ENCODE measurements around the gene NPLOC4. TPM values are rescaled to one million over a fixed set of nuclear protein-coding genes. Genes with fewer than 3 reads are reported as not detected.
"Not testable (repeated sequence)": the region's sequence is repeated elsewhere in the genome, so short reads cannot be mapped to it uniquely, and the experiment has no call there.

Gene NPLOC4
- total and polyA plus RNA-seq, 2 of the 13 experiments (the other 11 are each of a cell fraction or from before 2014, with no cell fraction given): 57.0 to 97.0 TPM

DNA sequence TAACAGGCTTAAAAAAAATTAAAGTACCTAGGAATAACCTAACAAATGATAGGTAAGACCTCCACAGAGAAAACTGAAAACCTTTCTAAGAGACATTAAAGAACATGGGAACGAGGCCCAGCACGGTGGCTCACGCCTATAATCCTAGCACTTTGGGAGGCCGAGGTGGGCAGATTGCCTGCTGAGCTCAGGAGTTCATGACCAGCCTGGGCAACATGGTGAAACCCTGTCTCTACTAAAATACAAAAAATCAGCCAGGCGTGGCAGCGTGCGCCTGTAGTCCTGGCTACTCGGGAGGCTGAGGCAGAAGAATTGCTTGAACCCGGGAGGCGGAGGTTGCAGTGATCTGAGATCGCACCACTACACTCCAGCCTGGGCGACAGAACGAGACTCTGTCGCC is 52.1 kb downstream of the NPLOC4 start:
- WGBS (ENCODE audit: low lambda C conversion rate): 97% methylated on average over 14 of the region's 14 CpGs
- peaks cover 18% of the 10 kb centered on the region for H3K4me1 ChIP-seq (ENCODE audit: insufficient read depth, low read length)
- peaks cover 47 to 77% of the 10 kb centered on the region in 2 experiments for H3K36me3 ChIP-seq (replicated peaks in 1 of 2; ENCODE audit: control insufficient read depth in 1 of 2, insufficient read depth in 2 of 2, low read length in 2 of 2)
- H2AFZ ChIP-seq (ENCODE audit: low read length); ATAC-seq; intact Hi-C loops (cut with micrococcal nuclease; ENCODE audit: unreplicated experiment); CTCF ChIA-PET (ENCODE audit: low intra/inter-chr PET ratio, low total read pairs); H3K27me3 ChIP-seq (ENCODE audit: control insufficient read depth in 1 of 2, insufficient read depth in 2 of 2, low read length in 2 of 2); BruUV-seq (replicated peaks); in situ Hi-C loops (cut with HindIII; ENCODE audit: extremely low pct_ligation_motif_present, low pct_unique_long_range_greater_than_20kb); DNase-seq (ENCODE audit: low spot score); H3K27ac ChIP-seq (ENCODE audit: extremely low read length, insufficient read depth, low read length); H3K9ac ChIP-seq (ENCODE audit: insufficient read depth, low read depth, low read length); FAIRE-seq; H4K20me1 ChIP-seq (ENCODE audit: insufficient read depth, low read length); H3K79me2 ChIP-seq (ENCODE audit: insufficient read depth, low read length); H3K9me3 ChIP-seq (ENCODE audit: low read length); H3K4me2 ChIP-seq (ENCODE audit: low read depth, low read length); H3K4me3 ChIP-seq (replicated peaks in 1 of 3; ENCODE audit: insufficient read depth in 1 of 3, low read depth in 2 of 3, low read length in 3 of 3): not testable (repeated sequence)
- POLR2A ChIA-PET: interaction anchor here (0.7 to 1.2 kb wide), 3 partner anchors 15 to 76 kb away, joined by 3 to 4 read pairs (median 3); partner anchors contain the start of gene ACTG1

DNA sequence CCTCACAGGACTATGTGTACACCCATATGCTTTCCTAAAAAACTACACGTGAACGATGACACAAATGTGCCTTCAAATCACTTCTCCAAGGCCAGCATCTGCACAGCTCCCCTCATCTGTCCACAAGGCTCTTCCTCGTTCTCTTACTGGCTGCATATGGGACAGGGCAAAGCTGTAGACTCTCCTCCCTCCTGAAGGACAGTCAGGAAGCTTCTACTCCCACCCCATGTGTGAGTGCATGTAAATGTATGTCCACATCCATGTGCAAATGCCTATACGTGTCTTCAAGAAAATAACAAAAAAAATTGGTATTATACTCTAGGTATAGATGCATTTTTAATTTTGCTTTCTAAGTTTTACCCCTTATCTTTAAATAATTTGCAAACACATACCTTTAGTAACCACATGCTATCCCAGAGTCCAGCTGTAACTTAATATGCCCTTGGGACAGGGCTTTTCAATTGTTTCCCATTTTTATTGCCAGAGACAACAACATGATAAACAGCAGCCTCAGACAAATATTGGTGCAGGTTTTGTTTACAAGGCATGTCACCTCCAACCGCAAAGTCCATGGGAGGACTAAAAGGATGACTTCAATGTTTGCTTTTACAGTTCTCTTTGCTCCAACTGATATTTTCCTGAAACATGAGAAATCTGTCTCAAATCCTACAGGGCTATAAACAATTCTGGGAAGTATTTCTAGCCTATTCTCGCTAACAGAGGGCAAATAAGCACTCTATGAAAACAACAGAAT is 53.1 kb downstream of the NPLOC4 start:
- no peaks in the 10 kb centered on the region for H3K9me3 ChIP-seq (ENCODE audit: low read length)
- H3K4me1 ChIP-seq (ENCODE audit: insufficient read depth, low read length): peaks cover 18% of the 10 kb centered on the region
- ChIA-PET CTCF (ENCODE audit: low intra/inter-chr PET ratio, low total read pairs) (no interaction called here), POLR2A (no interaction called here)
- in situ Hi-C loops (cut with HindIII; ENCODE audit: extremely low pct_ligation_motif_present, low pct_unique_long_range_greater_than_20kb): no loop called here
- no peak for FAIRE-seq
- peak; percentile 59 for DNase-seq (ENCODE audit: low spot score)
- BruUV-seq (replicated peaks): TSS peak; percentile 29
- H3K9ac ChIP-seq (ENCODE audit: insufficient read depth, low read depth, low read length): no peak overlapping the region
- H3K36me3 ChIP-seq (replicated peaks in 1 of 2; ENCODE audit: control insufficient read depth in 1 of 2, insufficient read depth in 2 of 2, low read length in 2 of 2): peaks cover 42 to 72% of the 10 kb centered on the region in 2 experiments
- peak; percentile 52 for ATAC-seq
- intact Hi-C loops (cut with micrococcal nuclease; ENCODE audit: unreplicated experiment): no loop called here
- H2AFZ ChIP-seq (ENCODE audit: low read length): no peak overlapping the region
- WGBS (ENCODE audit: low lambda C conversion rate): 72% methylated on average over 6 of the region's 6 CpGs
- no peak overlapping the region for H3K4me3 ChIP-seq (replicated peaks in 1 of 3; ENCODE audit: insufficient read depth in 1 of 3, low read depth in 2 of 3, low read length in 3 of 3)
- no peak overlapping the region for H3K27ac ChIP-seq (ENCODE audit: extremely low read length, insufficient read depth, low read length)
- H4K20me1 ChIP-seq (ENCODE audit: insufficient read depth, low read length): 0 out of 2 replicates have a peak, but pooled peaks cover 5% of the 10 kb centered on the region
- no peak overlapping the region; the same call in 1 of the 2 replicates for H3K4me2 ChIP-seq (ENCODE audit: low read depth, low read length)
- no peaks in the 10 kb centered on the region for H3K27me3 ChIP-seq (ENCODE audit: control insufficient read depth in 1 of 2, insufficient read depth in 2 of 2, low read length in 2 of 2)
- H3K79me2 ChIP-seq (ENCODE audit: insufficient read depth, low read length): no peaks in the 10 kb centered on the region
- TF ChIP-seq, protein P1, sequence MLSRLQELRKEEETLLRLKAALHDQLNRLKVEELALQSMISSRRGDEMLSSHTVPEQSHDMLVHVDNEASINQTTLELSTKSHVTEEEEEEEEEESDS (CRISPR knock-in tag; IDR thresholded peaks at IDR 0.05; ENCODE audit: borderline replicate concordance): no peak
- no peak for TF ChIP-seq KDM3A (CRISPR knock-in tag; IDR thresholded peaks at IDR 0.05; ENCODE audit: low read depth)
- no peak for TF ChIP-seq MED8 (CRISPR knock-in tag; IDR thresholded peaks at IDR 0.05; ENCODE audit: insufficient replicate concordance)
- TF ChIP-seq, protein P2, sequence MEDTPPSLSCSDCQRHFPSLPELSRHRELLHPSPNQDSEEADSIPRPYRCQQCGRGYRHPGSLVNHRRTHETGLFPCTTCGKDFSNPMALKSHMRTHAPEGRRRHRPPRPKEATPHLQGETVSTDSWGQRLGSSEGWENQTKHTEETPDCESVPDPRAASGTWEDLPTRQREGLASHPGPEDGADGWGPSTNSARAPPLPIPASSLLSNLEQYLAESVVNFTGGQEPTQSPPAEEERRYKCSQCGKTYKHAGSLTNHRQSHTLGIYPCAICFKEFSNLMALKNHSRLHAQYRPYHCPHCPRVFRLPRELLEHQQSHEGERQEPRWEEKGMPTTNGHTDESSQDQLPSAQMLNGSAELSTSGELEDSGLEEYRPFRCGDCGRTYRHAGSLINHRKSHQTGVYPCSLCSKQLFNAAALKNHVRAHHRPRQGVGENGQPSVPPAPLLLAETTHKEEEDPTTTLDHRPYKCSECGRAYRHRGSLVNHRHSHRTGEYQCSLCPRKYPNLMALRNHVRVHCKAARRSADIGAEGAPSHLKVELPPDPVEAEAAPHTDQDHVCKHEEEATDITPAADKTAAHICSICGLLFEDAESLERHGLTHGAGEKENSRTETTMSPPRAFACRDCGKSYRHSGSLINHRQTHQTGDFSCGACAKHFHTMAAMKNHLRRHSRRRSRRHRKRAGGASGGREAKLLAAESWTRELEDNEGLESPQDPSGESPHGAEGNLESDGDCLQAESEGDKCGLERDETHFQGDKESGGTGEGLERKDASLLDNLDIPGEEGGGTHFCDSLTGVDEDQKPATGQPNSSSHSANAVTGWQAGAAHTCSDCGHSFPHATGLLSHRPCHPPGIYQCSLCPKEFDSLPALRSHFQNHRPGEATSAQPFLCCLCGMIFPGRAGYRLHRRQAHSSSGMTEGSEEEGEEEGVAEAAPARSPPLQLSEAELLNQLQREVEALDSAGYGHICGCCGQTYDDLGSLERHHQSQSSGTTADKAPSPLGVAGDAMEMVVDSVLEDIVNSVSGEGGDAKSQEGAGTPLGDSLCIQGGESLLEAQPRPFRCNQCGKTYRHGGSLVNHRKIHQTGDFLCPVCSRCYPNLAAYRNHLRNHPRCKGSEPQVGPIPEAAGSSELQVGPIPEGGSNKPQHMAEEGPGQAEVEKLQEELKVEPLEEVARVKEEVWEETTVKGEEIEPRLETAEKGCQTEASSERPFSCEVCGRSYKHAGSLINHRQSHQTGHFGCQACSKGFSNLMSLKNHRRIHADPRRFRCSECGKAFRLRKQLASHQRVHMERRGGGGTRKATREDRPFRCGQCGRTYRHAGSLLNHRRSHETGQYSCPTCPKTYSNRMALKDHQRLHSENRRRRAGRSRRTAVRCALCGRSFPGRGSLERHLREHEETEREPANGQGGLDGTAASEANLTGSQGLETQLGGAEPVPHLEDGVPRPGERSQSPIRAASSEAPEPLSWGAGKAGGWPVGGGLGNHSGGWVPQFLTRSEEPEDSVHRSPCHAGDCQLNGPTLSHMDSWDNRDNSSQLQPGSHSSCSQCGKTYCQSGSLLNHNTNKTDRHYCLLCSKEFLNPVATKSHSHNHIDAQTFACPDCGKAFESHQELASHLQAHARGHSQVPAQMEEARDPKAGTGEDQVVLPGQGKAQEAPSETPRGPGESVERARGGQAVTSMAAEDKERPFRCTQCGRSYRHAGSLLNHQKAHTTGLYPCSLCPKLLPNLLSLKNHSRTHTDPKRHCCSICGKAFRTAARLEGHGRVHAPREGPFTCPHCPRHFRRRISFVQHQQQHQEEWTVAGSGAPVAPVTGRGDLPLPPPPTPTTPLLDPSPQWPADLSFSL (CRISPR knock-in tag; IDR thresholded peaks at IDR 0.05): no peak
- TF ChIP-seq SYNCRIP (IDR thresholded peaks at IDR 0.05; ENCODE audit: insufficient read depth, low read depth, low read length): no peak
- TF ChIP-seq ZNF720 (CRISPR knock-in tag; IDR thresholded peaks at IDR 0.05): no peak
- TF ChIP-seq CREB1 (IDR thresholded peaks at IDR 0.05): no peak
- no peak for TF ChIP-seq CREB1 (CRISPR knock-in tag; IDR thresholded peaks at IDR 0.05)

Data from HepG2 (cell line).